Glutamatergic neuron (in vitro differentiated cells): ENCODE data around the gene ANP32A. TPM values are rescaled to one million over a fixed set of nuclear protein-coding genes. Genes with fewer than 3 reads are reported as not detected.

Experiments used
- DNase-seq: peaks from one replicate; pipeline ENCODE4 v3.0.0; 2022
- H3K27ac Mint-ChIP-seq: one replicate; pipeline ENCODE4 v1.8.0; 2020; ENCODE audit warnings: mild to moderate bottlenecking, mixed read lengths, inconsistent platforms; ENCODE audit not compliant: unreplicated experiment
- H3K27me3 Mint-ChIP-seq: one replicate; pipeline ENCODE4 v1.8.0; 2020; ENCODE audit warnings: mild to moderate bottlenecking, moderate library complexity, mixed read lengths, inconsistent platforms; ENCODE audit not compliant: unreplicated experiment
- H3K36me3 Mint-ChIP-seq: one replicate; pipeline ENCODE4 v1.8.0; 2020; ENCODE audit warnings: mild to moderate bottlenecking, mixed read lengths, inconsistent platforms; ENCODE audit not compliant: unreplicated experiment
- H3K4me1 Mint-ChIP-seq: one replicate; pipeline ENCODE4 v1.8.0; 2020; ENCODE audit warnings: mild to moderate bottlenecking, low read depth, mixed read lengths, inconsistent platforms; ENCODE audit not compliant: unreplicated experiment
- H3K4me3 Mint-ChIP-seq: one replicate; pipeline ENCODE4 v1.8.0; 2020; ENCODE audit warnings: mild to moderate bottlenecking, mixed read lengths, inconsistent platforms; ENCODE audit not compliant: unreplicated experiment
- H3K9me3 Mint-ChIP-seq: one replicate; pipeline ENCODE4 v1.8.0; 2020; ENCODE audit warnings: mild to moderate bottlenecking, moderate library complexity, mixed read lengths, inconsistent platforms; ENCODE audit not compliant: unreplicated experiment
- CTCF ChIP-seq: fragments of 200-600 bp; sonication (generic); IDR thresholded peaks from one replicate; pipeline ENCODE4 v1.5.0; 2021; ENCODE audit not compliant: partially characterized antibody, unreplicated experiment
- total RNA-seq: library from RNA; stranded (reverse); fragmentation: NEBNext Ultra II Directional; extraction: Animal tissue kit (Norgen Biotek cat#: 25700); gene quantifications from one replicate; pipeline ENCODE4 v1.2.1, GENCODE V29; 2021; ENCODE audit not compliant: unreplicated experiment

Gene ANP32A
- total RNA-seq, 1 donor from 2014 or later = 134 TPM

- peak overlapping the region; percentile 97 for H3K4me3 Mint-ChIP-seq
- peaks cover 17% of the 10 kb centered on the region for H3K4me1 Mint-ChIP-seq
- peaks cover 6% of the 10 kb centered on the region for H3K27me3 Mint-ChIP-seq
- DNase-seq = peak; percentile 66
- no peak for TF ChIP-seq CTCF
- H3K27ac Mint-ChIP-seq = peak overlapping the region; percentile 92
- H3K36me3 Mint-ChIP-seq = no peaks in the 10 kb centered on the region
- peaks cover 14% of the 10 kb centered on the region for H3K9me3 Mint-ChIP-seq
Observed at GRCh38 chr15:68817304-68818065, 3.2 kb downstream of the ANP32A start.

DNA sequence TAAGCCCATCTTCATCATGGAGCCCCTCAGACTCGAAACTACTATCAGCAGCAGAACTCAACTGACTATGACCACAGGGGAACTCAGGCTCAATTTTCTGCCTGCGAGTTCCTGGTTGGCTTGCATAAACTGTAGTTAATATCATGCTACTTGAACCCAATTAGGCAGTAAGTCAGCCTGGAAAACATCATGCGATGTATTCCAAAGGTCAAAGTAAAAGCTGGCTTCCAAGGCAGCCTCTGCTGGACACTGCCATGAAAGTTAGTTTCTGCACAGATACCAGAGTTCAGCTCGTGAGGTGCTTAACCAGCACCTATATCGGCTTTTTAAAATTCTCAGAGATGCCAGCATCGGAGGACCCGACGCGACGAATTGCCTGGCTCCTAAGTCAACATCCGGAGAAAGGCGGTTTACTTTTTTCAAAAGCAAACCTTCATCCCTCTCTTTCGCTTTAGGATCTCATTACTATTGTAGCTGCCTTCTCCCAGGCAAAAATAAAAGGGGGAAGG is 3.8 kb downstream of the ANP32A start:
- DNase-seq = no peak
- Mint-ChIP-seq H3K4me1 (peaks cover 20% of the 10 kb centered on the region), H3K27ac (peak overlapping the region; percentile 92), H3K36me3 (no peaks in the 10 kb centered on the region), H3K27me3 (peaks cover 6% of the 10 kb centered on the region), H3K9me3 (peaks cover 14% of the 10 kb centered on the region), H3K4me3 (peak overlapping the region; percentile 97)
- TF ChIP-seq CTCF = no peak

DNA sequence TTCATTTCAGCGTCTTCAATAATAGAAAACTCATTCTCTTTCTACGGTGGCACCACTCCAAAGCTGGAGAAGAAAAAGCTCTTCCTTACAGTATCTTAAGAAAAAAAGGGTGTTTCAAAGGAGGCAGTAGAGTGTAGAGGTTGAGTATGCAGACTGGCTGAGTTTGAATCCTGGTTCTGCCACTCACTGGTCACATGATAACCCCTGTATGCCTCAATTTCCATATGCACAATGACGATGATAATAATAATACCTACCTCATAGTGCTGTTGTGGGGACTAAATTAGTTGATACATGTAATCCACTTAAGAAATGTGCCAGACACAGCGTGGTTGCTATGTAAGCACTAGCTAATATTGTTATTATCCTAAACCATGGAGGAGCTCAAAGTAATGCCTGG is 4.5 kb downstream of the ANP32A start:
- Mint-ChIP-seq H3K4me3 (peak overlapping the region; percentile 97), H3K27me3 (peaks cover 6% of the 10 kb centered on the region), H3K9me3 (peaks cover 14% of the 10 kb centered on the region), H3K36me3 (no peaks in the 10 kb centered on the region), H3K27ac (no peak overlapping the region), H3K4me1 (peaks cover 20% of the 10 kb centered on the region)
- no peak for TF ChIP-seq CTCF
- DNase-seq = no peak

GRCh38 chr15:68815598-68815997 is 5.1 kb downstream of the ANP32A start:
- no peak for TF ChIP-seq CTCF
- Mint-ChIP-seq H3K4me3 (peak overlapping the region; percentile 97), H3K27ac (no peak overlapping the region), H3K9me3 (peaks cover 14% of the 10 kb centered on the region), H3K27me3 (peaks cover 6% of the 10 kb centered on the region), H3K4me1 (peaks cover 20% of the 10 kb centered on the region), H3K36me3 (no peaks in the 10 kb centered on the region)
- no peak for DNase-seq

DNA sequence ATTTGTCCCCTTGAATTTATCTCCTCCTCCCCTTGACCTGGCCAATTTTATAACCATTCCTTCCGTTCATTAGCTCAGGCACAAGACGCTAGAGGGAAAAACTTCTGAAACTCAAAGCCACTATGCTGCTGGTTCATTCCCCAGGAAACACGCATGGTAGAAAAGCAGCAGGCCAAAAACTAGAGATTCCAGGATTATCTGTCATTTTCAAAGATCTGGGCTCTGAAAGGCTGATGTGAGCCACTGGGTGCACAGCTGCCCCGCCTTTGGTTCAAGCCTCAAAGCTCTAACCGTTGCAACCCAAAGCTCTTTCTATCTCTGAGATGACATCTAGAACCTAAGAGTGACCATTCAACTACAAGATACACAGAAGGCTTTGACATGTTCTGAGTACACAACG is 6.1 kb downstream of the ANP32A start:
- Mint-ChIP-seq H3K4me3 (no peak overlapping the region), H3K36me3 (no peaks in the 10 kb centered on the region), H3K4me1 (peaks cover 20% of the 10 kb centered on the region), H3K9me3 (peaks cover 13% of the 10 kb centered on the region), H3K27me3 (peaks cover 6% of the 10 kb centered on the region), H3K27ac (no peak overlapping the region)
- no peak for TF ChIP-seq CTCF
- DNase-seq = no peak
